ENCODE results near the gene LRRC37B.
"Not testable (repeated sequence)": the region's sequence is repeated elsewhere in the genome, so short reads cannot be mapped to it uniquely, and the experiment has no call there.

DNA sequence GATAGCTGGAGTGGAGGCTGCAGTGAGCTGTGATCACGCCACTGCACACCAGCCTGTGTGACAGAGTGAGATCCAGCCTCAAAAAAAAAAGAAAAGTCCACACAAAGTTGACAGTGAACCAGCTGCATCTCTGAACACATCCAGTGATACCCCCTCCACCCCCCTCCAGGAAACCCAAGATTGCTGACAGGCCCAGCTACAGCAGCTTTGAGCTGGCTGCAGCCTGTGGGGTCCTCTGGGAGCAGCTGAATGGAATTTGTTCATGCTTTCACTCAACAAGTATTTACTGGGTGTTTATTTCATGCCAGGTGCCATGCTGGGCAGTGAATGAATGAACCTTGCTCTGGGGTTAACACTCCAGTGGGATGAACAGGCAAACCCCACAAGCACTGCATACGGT is 56.9 kb downstream of the LRRC37B start:
- not testable (repeated sequence) for TF ChIP-seq CTCF (conservative IDR thresholded peaks at IDR 0.05; ENCODE audit: low read length); EZH2phosphoT487 (IDR thresholded peaks at IDR 0.05; ENCODE audit: borderline replicate concordance, low read depth, low read length)

Measured in OCI-LY7 (cell line).